Dermis microvascular lymphatic vessel endothelial cell (primary cell): Measurements from ENCODE around the gene LMAN2. TPM values are rescaled to one million over a fixed set of nuclear protein-coding genes. Genes with fewer than 3 reads are reported as not detected.

Experiments used
- DNase-seq, 2 donors: peaks; one replicate each; pipeline versions ENCODE4 v3.0.0 to v3.0.0-alpha.2; 2010; ENCODE audit warnings: low read depth in 2 of 2
- total RNA-seq: library from RNA; depleted of rRNA; stranded (reverse); fragments of >200 nt; gene quantifications from 2 replicates; pipeline ENCODE4 v1.2.1, GENCODE V29; 2014

The LMAN2 gene, protein sequence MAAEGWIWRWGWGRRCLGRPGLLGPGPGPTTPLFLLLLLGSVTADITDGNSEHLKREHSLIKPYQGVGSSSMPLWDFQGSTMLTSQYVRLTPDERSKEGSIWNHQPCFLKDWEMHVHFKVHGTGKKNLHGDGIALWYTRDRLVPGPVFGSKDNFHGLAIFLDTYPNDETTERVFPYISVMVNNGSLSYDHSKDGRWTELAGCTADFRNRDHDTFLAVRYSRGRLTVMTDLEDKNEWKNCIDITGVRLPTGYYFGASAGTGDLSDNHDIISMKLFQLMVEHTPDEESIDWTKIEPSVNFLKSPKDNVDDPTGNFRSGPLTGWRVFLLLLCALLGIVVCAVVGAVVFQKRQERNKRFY
- total RNA-seq = 311 and 354 TPM in 2 replicates

- peak; percentile 93 to 97 for DNase-seq
Measured at GRCh38 chr5:177351392-177352329, at the start of gene LMAN2. TSS of gene LMAN2 (minus strand) at chr5:177351668. CDS start at chr5:177351647, 21 bp downstream.

- DNase-seq = peak; percentile 16 to 56
Measured at GRCh38 chr5:177399997-177400868, 48.8 kb upstream of the LMAN2 start, which contains the start of gene PFN3. TSS of gene PFN3 (minus strand) at chr5:177400661. CDS start at chr5:177400576, 85 bp downstream.

- no peak for DNase-seq
Measured at GRCh38 chr5:177397875-177398390, 46.5 kb upstream of the LMAN2 start.

DNA sequence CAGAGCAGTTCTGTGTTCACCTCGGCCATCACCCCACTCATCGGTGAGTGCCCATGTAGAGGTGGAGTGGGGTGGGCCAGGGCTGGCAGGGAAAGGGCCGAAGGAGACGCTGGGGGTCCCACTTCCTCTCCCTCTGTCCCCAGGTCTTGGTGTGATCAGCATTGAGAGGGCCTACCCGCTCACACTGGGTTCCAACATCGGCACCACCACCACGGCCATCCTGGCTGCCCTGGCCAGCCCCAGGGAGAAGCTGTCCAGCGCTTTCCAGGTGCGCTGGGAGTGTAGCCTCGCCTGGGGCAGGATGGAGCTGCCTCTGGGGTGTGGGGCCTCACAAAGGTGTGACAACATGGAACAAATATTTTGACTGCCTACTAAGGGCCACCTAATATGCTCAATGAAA, 45.3 kb upstream of the LMAN2 start:
- DNase-seq = no peak

DNA sequence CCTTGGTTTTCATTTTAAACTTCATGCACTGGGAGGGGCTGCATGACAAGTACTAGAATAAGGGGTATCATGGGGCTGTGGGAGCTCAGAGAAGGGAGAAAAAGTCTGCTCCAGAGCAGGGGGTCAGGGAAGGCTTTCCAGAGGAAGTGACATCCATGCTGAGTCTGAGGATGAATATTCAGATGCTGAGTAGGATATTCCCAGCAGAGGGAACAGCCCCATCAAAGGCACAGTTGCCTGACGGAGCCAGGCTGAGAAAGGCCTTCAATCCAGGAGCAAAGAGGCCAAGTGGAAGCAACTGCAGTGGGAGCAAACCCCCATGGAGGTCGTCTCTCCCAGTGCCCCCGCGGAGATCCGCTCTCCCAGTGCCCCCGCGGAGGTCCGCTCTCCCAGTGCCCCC, 44.6 kb upstream of the LMAN2 start:
- DNase-seq = no peak

- DNase-seq = no peak
Measured at GRCh38 chr5:177393990-177394389, 42.5 kb upstream of the LMAN2 start.

- no peak for DNase-seq
Measured at GRCh38 chr5:177393206-177393765, 41.8 kb upstream of the LMAN2 start.

- no peak for DNase-seq
Measured at GRCh38 chr5:177392765-177393164, 41.3 kb upstream of the LMAN2 start.

GRCh38 chr5:177390363-177391300, 39.2 kb upstream of the LMAN2 start:
- DNase-seq = peak; percentile 55 to 80

GRCh38 chr5:177389241-177390169, 38.0 kb upstream of the LMAN2 start:
- DNase-seq = peak in 1 of 2 donors; percentile 21

DNA sequence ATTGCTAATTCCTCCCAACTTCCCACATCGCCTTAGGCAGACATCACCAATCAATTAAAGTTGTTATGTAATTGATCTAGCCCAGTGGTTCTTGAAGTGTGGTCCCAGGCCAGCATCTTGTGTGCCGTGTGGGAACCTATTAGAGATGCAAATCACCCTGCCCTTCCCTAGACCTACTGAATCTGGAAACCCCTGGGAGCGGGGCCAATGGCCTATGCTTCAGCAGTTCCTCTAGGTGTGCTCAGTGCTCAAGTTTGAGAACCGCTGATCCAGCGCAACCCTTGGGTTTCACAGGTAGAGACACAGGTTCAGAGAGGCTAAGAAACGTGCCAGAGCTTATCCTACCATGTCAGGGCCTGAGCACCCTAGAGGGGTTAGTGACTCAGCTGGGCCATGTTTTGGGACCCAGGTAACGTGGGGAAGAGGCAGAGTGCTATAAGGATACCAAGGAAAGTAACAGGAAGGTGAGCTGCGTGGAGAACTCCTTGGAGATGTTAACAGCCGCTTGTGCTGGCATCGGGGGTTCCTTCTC, 37.1 kb upstream of the LMAN2 start:
- DNase-seq = no peak

DNA sequence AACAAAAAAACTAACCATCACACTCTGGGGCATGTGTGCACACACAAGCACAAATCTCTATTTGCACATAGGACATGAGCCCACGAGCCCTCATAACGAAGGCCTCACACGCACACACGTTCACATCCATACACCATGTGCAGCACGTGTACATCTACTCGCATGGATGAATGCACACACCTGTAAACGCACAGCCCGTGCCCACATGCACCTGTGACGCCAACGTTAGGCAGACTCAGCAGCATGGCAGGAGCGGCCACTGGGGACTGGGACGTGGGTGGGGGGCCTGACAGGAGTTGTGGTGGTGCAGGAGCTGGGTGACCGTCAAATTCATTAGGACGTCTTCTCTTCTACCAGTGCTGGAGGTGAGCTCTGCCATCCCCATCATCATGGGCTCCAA, 35.9 kb upstream of the LMAN2 start:
- DNase-seq = no peak

- no peak for DNase-seq
Measured at GRCh38 chr5:177386542-177386941, 35.1 kb upstream of the LMAN2 start.

DNA sequence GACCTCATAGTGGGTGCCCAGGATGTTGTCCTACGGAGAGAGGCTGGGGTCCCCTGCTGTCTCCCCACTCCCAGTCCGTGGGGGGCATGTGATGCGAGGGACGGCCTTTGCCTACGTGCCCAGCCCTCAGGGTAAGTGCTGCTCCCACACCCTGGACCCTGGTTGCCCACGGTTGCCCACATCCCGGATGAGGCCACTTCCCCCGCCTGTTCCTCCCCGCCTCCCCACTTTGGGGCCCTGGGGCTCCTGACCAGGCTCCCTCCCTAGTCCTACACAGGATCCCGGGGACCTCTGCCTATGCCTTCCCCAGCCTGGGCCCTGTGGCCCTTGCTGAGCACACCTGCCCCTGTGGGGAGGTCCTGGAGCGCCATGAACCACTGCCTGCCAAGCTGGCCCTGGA, 34.3 kb upstream of the LMAN2 start:
- no peak for DNase-seq

GRCh38 chr5:177384134-177384533, 32.7 kb upstream of the LMAN2 start, which contains the start of gene SLC34A1:
TSS of gene SLC34A1 (plus strand) at chr5:177384434. CDS start at chr5:177385742, 1,308 bp downstream.
- DNase-seq = no peak

GRCh38 chr5:177383181-177383580, 31.7 kb upstream of the LMAN2 start:
- no peak for DNase-seq

- peak in 1 of 2 donors; percentile 44 for DNase-seq
Measured at GRCh38 chr5:177382423-177383029, 31.1 kb upstream of the LMAN2 start.

- no peak for DNase-seq
Measured at GRCh38 chr5:177380805-177381126, 29.3 kb upstream of the LMAN2 start.
